EH (cell line): ENCODE measurements around the gene SETX.
A peak's percentile ranks its signal among the peaks of the same experiment; 100 is the strongest.
"Not testable (repeated sequence)": the region's sequence is repeated elsewhere in the genome, so short reads cannot be mapped to it uniquely, and the experiment has no call there.

Source experiments
- DNase-seq: peaks from one replicate; pipeline ENCODE4 v3.0.0-alpha.2; 2015; ENCODE audit warnings: low read depth

Gene SETX

GRCh38 chr9:132354637-132355355 lies at the start of gene SETX:
Gene SETX, minus strand, starts transcription at chr9:132354986. Its CDS starts 5,558 bp downstream, at chr9:132349428.
- peak; percentile 97 for DNase-seq

GRCh38 chr9:132404228-132404881 lies 49.6 kb upstream of the SETX start:
- DNase-seq, result no peak

GRCh38 chr9:132401824-132402223 lies 47.0 kb upstream of the SETX start:
- DNase-seq, result no peak

- DNase-seq, result no peak
Measured at GRCh38 chr9:132395560-132395959, 40.8 kb upstream of the SETX start.

- no peak for DNase-seq
Measured at GRCh38 chr9:132391449-132391848, 36.7 kb upstream of the SETX start.

- DNase-seq, result no peak
Measured at GRCh38 chr9:132390966-132391365, 36.2 kb upstream of the SETX start.

GRCh38 chr9:132387133-132387532 lies 32.3 kb upstream of the SETX start:
- no peak for DNase-seq

- no peak for DNase-seq
Measured at GRCh38 chr9:132384376-132384775, 29.6 kb upstream of the SETX start.

GRCh38 chr9:132383462-132383883 lies 28.7 kb upstream of the SETX start:
- DNase-seq, result no peak

- DNase-seq, result no peak
Measured at GRCh38 chr9:132381966-132382541, 27.3 kb upstream of the SETX start.

GRCh38 chr9:132378416-132378815 lies 23.6 kb upstream of the SETX start:
- not testable (repeated sequence) for DNase-seq

- DNase-seq, result not testable (repeated sequence)
Measured at GRCh38 chr9:132377769-132378168, 23.0 kb upstream of the SETX start.

GRCh38 chr9:132372177-132373095 lies 17.6 kb upstream of the SETX start:
- DNase-seq, result peak; percentile 61

GRCh38 chr9:132370592-132370991 lies 15.8 kb upstream of the SETX start:
- DNase-seq, result no peak

- no peak for DNase-seq
Measured at GRCh38 chr9:132369421-132369820, 14.6 kb upstream of the SETX start.

GRCh38 chr9:132367613-132368313 lies 13.0 kb upstream of the SETX start:
- peak; percentile 27 for DNase-seq

GRCh38 chr9:132366481-132366880 lies 11.7 kb upstream of the SETX start:
- DNase-seq, result no peak

GRCh38 chr9:132365986-132366385 lies 11.2 kb upstream of the SETX start:
- no peak for DNase-seq

GRCh38 chr9:132364068-132364467 lies 9.3 kb upstream of the SETX start:
- no peak for DNase-seq

GRCh38 chr9:132357764-132358163 lies 3.0 kb upstream of the SETX start:
- no peak for DNase-seq

GRCh38 chr9:132356324-132356924 lies 1.6 kb upstream of the SETX start:
- DNase-seq, result no peak
